Thyroid gland (tissue), 4 donors: ENCODE results near the gene AP3S2.

Source experiments
- CTCF ChIP-seq, 6 experiments: fragments of 200-600 bp in 3 of 6; fragments of 450-650 bp in 3 of 6; sonication (generic) in 3 of 6; IDR thresholded peaks; one replicate each; pipeline ENCODE4 v1.5.1; 2016 to 2019; ENCODE audit warnings: antibody characterized with exemption in 6 of 6, mild to moderate bottlenecking in 2 of 6, inconsistent platforms in 1 of 6, moderate library complexity in 1 of 6
- POLR2A ChIP-seq, 2 donors: fragments of 450-650 bp; IDR thresholded peaks; one replicate each; pipeline ENCODE4 v1.6.1; 2017; ENCODE audit warnings: antibody characterized with exemption in 2 of 2, mild to moderate bottlenecking in 2 of 2, moderate library complexity in 1 of 2

- no peak for TF ChIP-seq CTCF (IDR thresholded peaks at IDR 0.05)
- no peak for TF ChIP-seq POLR2A (IDR thresholded peaks at IDR 0.05)
These were observed 71.8 kb downstream of the AP3S2 start for GRCh38 chr15:89822026-89822425.
